ENCODE measurements around the gene TMEFF2.

- TF ChIP-seq, protein P1, sequence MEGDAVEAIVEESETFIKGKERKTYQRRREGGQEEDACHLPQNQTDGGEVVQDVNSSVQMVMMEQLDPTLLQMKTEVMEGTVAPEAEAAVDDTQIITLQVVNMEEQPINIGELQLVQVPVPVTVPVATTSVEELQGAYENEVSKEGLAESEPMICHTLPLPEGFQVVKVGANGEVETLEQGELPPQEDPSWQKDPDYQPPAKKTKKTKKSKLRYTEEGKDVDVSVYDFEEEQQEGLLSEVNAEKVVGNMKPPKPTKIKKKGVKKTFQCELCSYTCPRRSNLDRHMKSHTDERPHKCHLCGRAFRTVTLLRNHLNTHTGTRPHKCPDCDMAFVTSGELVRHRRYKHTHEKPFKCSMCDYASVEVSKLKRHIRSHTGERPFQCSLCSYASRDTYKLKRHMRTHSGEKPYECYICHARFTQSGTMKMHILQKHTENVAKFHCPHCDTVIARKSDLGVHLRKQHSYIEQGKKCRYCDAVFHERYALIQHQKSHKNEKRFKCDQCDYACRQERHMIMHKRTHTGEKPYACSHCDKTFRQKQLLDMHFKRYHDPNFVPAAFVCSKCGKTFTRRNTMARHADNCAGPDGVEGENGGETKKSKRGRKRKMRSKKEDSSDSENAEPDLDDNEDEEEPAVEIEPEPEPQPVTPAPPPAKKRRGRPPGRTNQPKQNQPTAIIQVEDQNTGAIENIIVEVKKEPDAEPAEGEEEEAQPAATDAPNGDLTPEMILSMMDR (IDR thresholded peaks at IDR 0.05) = no peak
- TF ChIP-seq POLR2A (IDR thresholded peaks at IDR 0.05) = no peak
These were observed 125.8 kb downstream of the TMEFF2 start for GRCh38 chr2:192068966-192069365.
